ENCODE results near the gene CFAP92. TPM values are rescaled to one million over a fixed set of nuclear protein-coding genes. Genes with fewer than 3 reads are reported as not detected.

The CFAP92 gene
- polyA plus RNA-seq, 1 experiment: 0.10 TPM

- ChIA-PET POLR2A (no interaction called here), CTCF (no interaction called here)
- Histone ChIP-seq H3K27ac (ENCODE audit: low read depth, low read length) (no peak overlapping the region), H3K4me3 (ENCODE audit: low read depth, low read length) (no peak overlapping the region), H3K27me3 (ENCODE audit: control insufficient read depth, insufficient read depth, low read length) (peaks cover 21% of the 10 kb centered on the region), H3K9me3 (ENCODE audit: control insufficient read depth, insufficient read depth, low read length) (no peaks in the 10 kb centered on the region)
- TF ChIP-seq, protein P1, sequence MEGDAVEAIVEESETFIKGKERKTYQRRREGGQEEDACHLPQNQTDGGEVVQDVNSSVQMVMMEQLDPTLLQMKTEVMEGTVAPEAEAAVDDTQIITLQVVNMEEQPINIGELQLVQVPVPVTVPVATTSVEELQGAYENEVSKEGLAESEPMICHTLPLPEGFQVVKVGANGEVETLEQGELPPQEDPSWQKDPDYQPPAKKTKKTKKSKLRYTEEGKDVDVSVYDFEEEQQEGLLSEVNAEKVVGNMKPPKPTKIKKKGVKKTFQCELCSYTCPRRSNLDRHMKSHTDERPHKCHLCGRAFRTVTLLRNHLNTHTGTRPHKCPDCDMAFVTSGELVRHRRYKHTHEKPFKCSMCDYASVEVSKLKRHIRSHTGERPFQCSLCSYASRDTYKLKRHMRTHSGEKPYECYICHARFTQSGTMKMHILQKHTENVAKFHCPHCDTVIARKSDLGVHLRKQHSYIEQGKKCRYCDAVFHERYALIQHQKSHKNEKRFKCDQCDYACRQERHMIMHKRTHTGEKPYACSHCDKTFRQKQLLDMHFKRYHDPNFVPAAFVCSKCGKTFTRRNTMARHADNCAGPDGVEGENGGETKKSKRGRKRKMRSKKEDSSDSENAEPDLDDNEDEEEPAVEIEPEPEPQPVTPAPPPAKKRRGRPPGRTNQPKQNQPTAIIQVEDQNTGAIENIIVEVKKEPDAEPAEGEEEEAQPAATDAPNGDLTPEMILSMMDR (IDR thresholded peaks at IDR 0.05; ENCODE audit: low read depth, low read length): no peak
- DNase-seq (ENCODE audit: low read depth, low spot score): no peak
Observed at GRCh38 chr3:129010310-129010956, 16.6 kb upstream of the CFAP92 start.

DNA sequence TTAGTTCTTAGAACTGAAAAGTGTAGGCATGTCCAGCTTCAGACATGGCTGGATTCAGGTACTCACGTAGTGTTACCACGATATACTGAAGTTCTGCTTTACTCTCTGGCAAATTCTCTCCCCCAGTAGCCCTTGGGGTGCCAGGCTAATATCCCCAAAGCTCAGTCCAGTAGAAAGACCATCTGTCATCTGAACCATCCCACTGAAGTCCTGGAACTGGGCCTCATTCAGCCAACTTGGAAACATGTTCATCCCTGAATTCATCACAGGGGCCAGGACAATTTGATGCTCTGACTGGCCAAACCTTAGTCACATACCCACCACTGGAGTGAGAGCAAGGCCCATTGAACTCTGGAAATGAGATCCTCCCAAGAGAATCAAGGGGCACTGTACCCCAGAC, 15.4 kb upstream of the CFAP92 start:
- POLR2A ChIA-PET: no interaction called here
- CTCF ChIA-PET: interaction anchor here (2.1 kb wide), 1 partner anchor 44 kb away, joined by 5 read pairs; no protein-coding TSS in a partner anchor
- DNase-seq (ENCODE audit: low read depth, low spot score): no peak
- no peaks in the 10 kb centered on the region for H3K9me3 ChIP-seq (ENCODE audit: control insufficient read depth, insufficient read depth, low read length)
- H3K4me3 ChIP-seq (ENCODE audit: low read depth, low read length): no peak overlapping the region
- peaks cover 28% of the 10 kb centered on the region for H3K27me3 ChIP-seq (ENCODE audit: control insufficient read depth, insufficient read depth, low read length)
- TF ChIP-seq, protein P1 (IDR thresholded peaks at IDR 0.05; ENCODE audit: low read depth, low read length): no peak
- no peak overlapping the region for H3K27ac ChIP-seq (ENCODE audit: low read depth, low read length)

GRCh38 chr3:129007792-129008191, 13.9 kb upstream of the CFAP92 start:
- CTCF ChIA-PET: interaction anchor here (0.6 to 2.1 kb wide), 3 partner anchors 37 to 238 kb away, joined by 4 to 7 read pairs (median 5); no protein-coding TSS in a partner anchor
- POLR2A ChIA-PET: interaction anchor here (0.7 kb wide), 1 partner anchor 38 kb away, joined by 4 read pairs; no protein-coding TSS in a partner anchor
- DNase-seq (ENCODE audit: low read depth, low spot score): no peak
- Histone ChIP-seq H3K9me3 (ENCODE audit: control insufficient read depth, insufficient read depth, low read length) (no peaks in the 10 kb centered on the region; the same call in 1 of the 2 replicates), H3K4me3 (ENCODE audit: low read depth, low read length) (no peak overlapping the region), H3K27me3 (ENCODE audit: control insufficient read depth, insufficient read depth, low read length) (peaks cover 40% of the 10 kb centered on the region), H3K27ac (ENCODE audit: low read depth, low read length) (no peak overlapping the region)
- TF ChIP-seq, protein P1 (IDR thresholded peaks at IDR 0.05; ENCODE audit: low read depth, low read length): no peak

GRCh38 chr3:129006864-129007263, 13.0 kb upstream of the CFAP92 start:
- TF ChIP-seq, protein P1 (IDR thresholded peaks at IDR 0.05; ENCODE audit: low read depth, low read length): no peak
- Histone ChIP-seq H3K9me3 (ENCODE audit: control insufficient read depth, insufficient read depth, low read length) (no peaks in the 10 kb centered on the region; the same call in 1 of the 2 replicates), H3K4me3 (ENCODE audit: low read depth, low read length) (no peak overlapping the region), H3K27me3 (ENCODE audit: control insufficient read depth, insufficient read depth, low read length) (peaks cover 48% of the 10 kb centered on the region), H3K27ac (ENCODE audit: low read depth, low read length) (peak overlapping the region; percentile 11)
- ChIA-PET POLR2A (no interaction called here), CTCF (interaction anchor here (0.8 to 1.3 kb wide), 4 partner anchors 8 to 239 kb away, joined by 3 to 7 read pairs (median 4); no protein-coding TSS in a partner anchor)
- no peak for DNase-seq (ENCODE audit: low read depth, low spot score)

Measured in AG04450 (cell line).